Activated CD4-positive, alpha-beta T cell treated with anti-CD3 and anti-CD28 coated beads for 4 hours (primary cell): ENCODE results near the gene PIK3CB.
"Not testable (repeated sequence)": the region's sequence is repeated elsewhere in the genome, so short reads cannot be mapped to it uniquely, and the experiment has no call there.

Experiments used
- DNase-seq, 2 donors: peaks; one replicate each; pipeline ENCODE4 v3.0.0-alpha.2; 2020

Gene PIK3CB

DNA sequence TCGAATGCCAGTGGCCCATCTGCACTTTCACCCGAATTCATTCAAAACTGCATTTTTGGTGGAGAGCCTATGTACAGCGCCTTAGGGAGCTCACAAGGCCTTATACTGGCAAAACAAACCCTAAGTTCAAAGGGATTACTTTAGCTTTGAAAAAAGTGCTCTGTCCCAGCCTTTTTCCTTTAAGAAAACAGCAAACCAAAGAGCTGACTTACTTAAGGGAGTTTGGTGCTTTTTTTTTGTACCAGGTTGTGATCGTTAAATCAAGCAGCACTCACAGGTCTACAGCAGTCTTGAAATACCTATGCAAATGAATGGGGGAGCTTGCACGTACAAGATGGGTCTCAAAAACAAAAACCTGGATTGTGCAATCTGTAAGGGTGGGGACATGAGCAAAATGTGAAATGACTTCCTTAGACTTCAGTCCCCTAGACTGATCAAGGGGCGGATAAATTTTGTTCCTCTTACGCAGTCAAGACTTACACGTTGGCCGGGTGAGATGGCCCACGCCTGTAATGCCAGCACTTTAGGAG is 11.6 kb upstream of the PIK3CB start:
- no peak for DNase-seq

DNA sequence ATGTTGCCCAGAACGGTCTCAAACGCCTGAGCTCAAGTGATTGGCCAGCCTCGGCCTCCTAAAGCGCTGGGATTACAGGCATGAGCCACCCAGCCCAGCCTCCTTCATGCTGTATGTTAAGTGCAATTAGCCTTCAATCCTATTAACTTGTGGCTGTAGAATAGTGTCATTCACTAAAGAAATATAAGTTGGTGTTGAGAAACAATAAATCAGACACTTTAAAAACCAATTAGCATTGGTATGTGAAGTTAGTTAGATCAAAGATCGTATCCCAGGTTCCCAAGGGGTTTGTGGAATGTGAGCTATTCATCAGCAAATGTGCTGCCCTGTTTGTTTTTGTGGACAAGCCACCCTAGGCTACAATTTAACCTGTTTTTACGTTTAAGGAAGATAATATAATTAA is 11.0 kb upstream of the PIK3CB start:
- no peak for DNase-seq

DNA sequence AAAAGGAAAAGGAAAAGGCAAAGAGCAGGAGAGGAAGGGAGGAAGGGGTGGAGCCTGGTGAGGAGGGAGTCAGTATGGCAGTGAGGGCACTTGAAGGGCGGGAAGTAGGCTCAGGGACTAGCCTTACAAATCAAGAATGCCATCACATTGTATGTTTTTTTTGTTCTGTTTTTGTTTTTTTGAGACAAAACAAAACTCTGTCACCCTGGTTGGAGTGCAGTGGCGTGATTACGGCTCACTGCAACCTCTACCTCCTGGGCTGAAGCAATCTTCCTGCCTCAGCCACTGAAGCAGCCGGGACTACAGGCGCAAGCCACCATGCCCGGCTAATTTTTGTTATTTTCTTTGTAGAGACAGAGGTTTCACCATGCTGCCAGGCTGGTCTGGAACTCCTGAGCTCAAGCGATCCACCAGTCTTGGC is 10.5 kb upstream of the PIK3CB start:
- no peak for DNase-seq

DNA sequence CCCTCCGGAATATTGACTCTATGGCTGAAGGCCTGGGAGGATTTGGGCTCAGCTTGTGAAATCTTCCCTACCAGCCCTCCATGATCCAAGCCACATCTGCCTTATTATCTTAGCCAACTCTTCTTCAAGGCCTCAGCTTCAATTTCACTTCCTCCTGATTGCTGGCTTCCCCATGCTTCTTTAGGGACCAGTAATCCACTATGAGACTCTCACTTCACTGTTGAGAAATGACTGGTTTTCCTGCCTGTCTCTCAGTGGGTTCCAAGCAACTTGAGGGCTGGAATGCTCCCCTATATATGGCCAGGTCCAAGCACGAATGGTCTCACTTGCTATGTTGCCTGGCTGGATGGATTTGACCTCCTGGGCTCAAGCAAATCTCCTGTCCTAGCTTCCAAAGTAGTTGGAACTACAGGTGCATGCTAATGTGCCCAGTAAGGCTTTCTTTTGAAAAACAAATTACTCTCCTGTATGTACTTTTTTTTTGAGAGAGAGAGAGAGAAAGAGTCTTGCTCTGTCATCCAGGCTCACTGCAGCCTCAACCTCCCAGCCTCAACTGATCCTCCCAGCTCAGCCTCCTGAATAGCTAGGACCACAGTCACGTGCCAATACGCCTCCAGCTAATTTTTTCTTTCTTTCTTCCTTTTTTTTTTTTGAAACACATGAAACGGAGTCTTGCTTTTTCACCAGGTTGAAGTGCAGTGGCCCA is 7.9 kb upstream of the PIK3CB start:
- DNase-seq: no peak

DNA sequence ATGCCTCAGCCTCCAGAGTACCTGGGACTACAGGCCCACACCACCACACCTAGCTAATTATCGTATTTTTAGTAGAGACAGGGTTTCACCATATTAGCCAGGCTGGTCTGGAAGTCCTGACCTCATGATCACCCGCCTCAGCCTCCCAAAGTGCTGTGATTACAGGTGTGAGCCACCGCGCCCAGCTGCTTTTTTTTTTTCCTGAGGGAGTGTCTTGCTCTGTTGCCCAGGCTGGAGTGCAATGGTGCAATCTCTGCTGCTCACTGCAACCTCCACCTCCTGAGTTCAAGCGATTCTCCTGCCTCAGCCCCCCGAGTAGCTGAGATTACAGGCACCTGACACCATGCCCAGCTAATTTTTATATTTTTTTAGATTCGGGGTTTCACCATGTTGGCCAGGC is 3.7 kb upstream of the PIK3CB start:
- DNase-seq: not testable (repeated sequence)

DNA sequence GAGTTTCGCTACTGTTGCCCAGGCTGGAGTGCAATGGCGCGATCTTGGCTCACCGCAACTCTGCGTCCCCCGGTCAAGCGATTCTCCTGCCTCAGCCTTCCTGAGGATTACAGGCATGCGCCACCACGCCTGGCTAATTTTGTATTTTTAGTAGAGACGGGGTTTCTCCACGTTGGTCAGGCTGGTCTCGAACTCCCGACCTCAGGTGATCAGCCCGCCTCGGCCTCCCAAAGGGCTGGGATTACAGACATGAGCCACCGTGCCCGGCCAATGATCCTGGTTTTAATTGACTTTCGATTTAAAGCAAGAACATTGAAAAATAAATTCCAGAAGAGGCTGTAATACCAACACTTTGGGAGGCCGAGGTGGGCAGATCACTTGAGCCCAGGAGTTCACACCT is 1.1 kb upstream of the PIK3CB start:
- DNase-seq: not testable (repeated sequence)

DNA sequence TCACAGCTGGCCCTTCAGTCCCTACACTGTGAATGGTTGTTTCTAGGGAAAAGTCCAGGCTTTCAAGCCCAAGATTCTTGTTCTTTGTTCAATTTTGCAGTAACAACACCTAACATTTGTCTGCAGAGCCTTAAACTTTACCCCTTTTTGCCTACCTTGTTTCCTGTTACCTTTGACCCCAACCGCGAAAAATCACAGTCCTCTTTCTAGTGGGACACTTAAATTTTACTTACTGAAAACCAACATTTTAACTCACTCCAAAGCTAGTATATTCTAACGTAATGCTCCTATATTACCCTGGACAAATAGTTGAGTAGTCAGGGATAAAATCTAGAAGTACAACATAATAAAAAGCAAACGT is 649 bp upstream of the PIK3CB start:
- DNase-seq: no peak

DNA sequence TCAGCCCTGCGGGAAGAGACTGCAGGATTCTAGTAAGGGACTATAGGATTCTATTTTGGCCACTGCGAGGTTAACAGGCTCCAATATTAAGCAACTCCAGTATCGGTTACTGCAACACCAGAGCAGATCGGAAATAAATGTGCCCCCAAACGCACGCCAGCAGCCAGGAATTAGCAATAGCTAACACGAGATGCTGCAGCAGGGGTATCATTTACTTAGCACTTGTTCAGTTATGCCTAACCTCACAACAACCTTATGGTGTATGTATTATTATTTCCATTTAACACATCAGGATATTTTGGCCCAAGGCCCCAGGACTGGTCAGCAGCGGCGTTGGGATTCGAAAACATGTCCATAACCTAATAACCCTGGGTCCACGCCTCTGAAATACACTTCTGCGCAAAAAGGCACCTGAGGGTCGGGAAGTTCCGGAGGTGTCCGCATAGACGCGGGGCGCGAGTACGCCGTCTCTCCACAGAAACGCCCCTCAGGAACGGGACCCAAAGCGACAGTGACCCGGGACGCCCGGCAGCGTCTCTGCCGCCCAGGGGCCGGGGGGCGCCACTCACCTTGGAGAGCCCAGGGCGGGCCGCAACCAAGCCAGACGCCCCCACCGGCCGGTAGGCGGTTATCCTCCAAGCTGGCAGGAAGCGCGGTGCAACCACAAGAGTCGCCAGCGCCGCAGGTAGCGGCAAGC is 681 bp downstream of the PIK3CB start:
- peak; percentile 3 to 54 for DNase-seq

DNA sequence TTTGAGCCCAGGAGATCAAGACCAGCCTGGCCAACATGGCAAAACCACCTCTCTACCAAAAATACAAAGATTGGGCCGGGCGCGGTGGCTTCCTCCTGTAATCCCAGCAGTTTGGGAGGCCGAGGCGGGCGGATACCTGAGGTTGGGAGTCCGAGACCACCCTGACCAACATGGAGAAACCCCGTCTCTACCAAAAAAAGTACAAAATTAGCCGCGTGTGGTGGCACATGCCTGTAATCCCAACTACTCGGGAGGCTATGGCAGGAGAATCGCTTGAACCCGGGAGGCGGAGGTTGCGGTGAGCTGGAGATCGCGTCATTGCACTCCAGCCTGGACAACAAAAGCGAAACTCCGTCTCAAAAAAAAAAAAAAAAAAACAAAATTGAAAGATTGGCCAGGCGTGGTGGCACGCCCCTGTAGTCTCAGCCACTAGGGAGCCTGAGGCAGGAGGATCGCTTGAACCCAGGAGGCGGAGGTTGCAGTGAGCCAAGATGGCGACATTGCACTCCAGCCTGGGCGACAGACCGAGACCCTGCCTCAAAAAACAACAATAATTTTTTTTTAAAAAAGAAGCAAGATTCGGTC is 2.2 kb downstream of the PIK3CB start:
- DNase-seq: not testable (repeated sequence)

DNA sequence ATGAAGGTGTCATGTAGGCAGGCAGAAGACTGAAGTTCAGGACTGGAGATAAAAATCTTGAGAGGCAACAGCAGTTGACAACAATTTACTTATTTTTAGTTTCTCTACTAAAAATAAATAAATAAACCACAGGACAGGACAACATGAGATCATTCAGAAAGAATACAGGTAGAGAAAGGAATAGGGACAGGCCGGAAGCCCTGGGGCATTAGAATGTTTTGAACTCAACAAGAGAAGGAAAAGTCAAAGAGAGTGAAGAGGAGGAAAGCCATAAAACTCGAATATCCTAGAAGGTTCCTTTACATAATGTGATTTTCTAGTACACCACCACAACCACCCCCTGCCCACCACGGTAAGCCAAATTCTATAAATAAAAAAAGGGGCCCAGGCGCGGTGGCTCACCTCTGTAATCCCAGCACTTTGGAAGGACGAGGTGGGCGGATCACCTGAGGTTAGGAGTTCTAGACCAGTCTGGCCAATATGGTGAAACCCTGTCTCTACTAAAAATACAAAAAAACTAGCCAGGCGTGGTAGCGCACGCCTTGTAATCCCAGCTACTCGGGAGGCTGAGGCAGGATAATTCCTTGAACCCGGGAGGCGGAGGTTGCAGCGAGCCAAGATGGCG is 4.7 kb downstream of the PIK3CB start:
- no peak for DNase-seq

DNA sequence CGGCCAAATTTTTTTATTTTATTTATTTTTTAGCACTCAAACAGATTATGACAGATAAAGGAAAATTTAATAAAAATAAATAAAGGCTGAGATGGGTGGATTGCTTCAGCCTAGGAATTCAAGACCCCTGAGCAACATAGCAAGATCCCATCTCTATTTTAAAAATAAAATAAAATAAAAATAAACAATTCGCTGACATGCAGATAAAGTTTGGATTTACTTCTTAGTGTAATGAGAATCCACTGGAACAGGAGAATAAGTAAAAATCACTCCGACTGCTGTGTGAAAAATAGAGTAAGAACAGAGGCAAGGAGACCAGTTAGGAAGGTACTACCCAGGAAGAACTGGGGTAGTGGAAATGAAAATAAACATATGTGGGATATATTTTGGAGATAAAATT is 5.6 kb downstream of the PIK3CB start:
- DNase-seq: no peak

DNA sequence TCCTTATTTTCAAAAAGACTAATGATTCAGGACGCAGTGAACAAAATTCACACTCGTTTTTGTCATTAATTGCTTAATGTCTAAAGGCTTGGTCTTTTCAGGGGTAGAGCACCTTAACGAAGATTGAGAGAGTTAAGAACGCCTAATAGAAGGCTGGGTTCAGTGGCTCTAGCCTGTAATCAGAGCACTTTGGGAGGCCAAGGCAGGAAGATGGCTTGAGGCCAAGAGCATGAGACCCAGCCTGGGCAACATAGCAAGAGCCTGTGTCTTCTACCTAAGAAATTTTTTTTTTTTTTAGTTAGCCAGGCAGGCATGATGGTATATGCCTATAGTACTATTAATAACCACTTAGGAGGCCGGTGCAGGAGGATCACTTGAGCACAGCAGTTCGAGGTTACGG is 7.5 kb downstream of the PIK3CB start:
- DNase-seq: no peak

DNA sequence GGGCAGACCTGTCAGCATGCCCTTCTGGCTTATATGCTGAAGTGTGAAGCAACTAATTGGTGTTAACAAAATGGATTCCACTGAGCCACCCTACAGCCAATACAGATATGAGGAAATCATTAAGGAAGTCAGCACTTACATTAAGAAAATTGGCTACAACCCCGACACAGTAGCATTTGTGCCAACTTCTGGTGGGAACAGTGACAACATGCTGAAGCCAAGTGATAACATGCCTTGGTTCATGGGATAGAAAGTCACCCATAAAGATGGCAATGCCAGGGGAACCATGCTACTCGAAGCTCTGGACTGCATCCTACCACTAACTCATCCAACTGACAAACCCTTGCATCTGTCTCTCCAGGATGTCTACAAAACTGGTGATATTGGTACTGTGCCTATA is 9.4 kb downstream of the PIK3CB start:
- no peak for DNase-seq

DNA sequence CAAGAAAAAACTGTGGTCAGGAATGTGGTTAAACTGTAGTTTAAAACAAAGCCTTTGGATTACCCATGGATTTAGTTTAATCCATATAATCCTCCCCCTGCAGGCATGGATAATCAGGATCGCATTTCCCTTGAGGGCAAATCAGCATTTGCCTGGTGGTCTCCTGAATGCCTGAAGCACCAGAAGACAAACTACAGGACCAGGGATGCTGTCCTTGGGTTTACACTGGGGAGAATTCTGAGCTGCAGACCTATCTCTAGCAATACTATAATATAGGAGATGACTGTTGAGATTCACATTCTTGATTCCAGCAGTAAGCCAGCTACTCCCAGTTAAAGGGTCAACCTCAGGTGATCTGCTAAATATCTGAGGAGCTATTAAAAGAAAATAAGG is 10.6 kb downstream of the PIK3CB start:
- DNase-seq: no peak

DNA sequence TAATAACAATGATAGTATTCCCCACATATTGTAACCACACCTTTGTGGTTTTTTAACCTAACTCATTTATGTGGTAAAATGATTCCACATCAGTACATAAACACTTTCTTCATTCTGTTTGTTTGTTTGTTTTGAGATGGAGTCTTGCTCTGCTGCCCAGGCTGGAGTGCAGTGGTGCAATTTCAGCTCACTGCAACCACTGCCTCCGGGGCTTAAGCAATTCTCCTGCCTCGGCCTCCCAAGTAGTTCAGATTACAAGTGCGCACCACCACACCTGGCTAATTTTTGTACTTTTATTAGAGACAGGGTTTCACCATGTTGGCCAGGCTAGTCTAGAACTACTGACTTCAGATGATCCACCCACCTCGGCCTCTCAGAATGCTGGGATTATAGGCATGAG is 14.3 kb downstream of the PIK3CB start:
- not testable (repeated sequence) for DNase-seq

DNA sequence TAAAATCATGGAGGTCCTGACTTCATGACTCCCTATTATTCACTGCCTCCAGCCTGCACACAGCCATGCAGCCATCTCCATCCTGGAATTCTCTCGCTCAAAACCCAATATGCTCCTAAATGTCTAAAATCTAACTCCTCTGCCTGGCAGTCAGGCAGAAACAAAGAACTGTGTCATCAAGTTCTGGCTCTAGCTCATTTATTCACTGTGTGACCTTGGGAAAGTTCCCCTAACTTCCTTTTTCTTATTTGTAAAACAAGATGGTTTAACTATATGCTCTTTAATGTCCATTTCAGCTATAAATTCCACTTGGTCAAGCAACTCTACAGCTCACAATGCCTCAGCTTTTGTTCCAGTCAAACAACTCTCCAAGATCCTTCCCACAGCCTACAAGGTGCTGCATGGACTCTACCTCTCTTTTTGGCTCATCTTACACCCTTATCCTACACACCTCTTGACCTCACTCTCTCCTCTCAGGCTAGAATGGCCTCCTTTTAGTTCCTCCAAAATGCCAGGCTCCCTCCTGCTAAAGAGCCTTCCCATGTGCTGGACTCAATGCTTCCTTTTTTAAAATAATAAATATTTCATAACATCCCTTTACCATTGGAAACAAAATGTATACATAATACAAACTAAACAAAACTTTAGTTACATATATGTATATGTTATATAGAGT is 16.4 kb downstream of the PIK3CB start:
- no peak for DNase-seq

DNA sequence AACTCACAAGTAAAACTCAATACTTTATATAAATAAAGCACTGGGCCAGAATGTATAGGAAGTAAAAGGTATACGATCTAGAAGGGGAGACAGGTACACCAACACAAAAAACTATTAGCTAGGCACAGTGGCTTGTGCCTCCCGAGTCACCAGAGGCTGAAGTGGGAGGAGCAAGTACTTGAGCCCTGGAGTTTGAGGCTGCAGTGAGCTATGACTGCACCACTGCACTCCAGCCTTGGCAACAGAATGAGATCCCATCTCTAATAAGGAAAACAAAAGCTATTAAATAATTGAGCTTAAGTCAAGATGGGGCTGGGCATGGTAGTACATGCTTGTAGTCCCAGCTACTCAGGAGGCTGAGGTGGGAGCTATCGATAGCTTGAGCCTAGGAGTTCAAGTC is 17.0 kb downstream of the PIK3CB start:
- DNase-seq: no peak

DNA sequence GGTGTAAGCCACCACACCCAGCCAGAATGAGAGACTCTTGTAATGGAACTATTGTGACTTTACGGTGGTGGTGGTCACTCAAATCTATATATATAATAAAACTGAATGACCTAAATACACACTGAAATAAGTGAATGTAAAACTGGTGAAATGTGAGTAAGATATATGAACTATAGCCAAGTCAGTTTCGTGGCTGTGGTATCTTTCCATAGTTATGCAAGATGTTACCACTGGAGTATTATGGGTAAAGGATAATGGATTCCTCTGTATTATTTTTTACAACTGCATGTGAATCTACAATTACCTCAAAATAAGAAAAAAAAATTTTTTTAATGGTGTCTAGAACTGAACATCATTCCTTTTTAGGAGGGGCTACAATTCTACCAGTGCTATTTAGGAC is 21.9 kb downstream of the PIK3CB start:
- no peak for DNase-seq

DNA sequence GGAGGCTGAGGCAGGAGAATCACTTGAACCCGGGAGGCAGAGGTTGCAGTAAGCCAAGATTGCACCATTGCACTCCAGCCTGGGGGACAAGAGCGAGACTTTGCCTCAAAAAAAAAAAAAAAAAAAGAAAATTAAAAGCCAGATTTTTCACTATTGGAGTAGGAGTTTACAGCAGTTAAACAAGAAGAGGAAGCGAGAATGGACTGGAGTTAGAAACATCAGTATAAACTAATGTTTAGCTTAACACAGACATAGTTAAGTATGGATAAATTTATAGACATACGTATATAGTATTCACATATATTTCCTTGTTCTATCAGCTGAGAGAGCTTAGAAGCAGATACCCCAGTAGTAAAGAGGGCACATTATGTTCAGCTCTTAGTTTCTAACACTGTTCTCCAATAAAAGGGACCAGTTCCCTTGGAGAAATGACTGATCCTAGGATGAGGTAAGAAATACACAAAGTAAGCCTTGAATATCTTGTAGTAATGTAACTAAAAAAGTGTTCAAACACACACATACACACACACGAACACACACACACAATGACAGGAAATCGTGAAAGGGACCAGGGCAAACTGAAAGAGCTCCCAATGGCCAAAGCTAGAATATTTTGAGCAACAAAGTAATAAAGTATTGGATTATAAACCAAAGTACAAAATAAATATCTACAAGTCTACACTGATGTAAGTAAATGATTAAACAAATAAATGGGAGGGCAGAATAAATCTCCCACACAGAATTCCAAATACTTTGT is 25.1 kb downstream of the PIK3CB start:
- no peak for DNase-seq

DNA sequence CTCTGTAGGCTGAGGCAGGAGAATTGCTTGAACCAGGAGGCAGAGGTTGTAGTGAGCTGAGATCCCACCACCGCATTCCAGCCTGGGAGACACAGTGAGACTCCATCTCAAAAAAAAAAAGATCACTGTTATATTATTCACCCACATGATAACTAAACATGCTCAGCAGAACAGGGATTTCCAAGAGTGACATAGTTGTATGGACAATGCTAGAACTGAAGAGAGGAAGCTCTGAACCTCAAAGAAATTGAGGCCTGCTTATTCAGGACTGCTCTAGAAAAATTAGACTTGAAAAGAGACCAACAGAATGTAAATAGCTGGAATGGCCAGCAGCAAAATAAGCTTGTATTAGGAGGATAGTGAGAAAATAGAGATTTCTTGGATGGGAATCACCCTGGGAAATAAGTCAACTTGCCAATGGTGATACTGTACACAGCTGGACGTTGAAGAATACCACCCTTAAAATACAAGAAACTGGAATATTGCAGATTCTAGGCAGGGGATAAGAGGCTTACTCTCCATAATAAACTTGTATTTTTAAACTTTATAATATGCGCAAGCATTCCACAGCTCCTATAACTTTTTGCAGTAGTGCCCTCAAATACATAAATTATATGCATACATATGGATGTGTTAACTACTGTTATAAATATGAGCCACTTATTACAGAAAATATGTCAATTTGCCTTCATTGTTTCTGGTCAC is 28.2 kb downstream of the PIK3CB start:
- DNase-seq: no peak

DNA sequence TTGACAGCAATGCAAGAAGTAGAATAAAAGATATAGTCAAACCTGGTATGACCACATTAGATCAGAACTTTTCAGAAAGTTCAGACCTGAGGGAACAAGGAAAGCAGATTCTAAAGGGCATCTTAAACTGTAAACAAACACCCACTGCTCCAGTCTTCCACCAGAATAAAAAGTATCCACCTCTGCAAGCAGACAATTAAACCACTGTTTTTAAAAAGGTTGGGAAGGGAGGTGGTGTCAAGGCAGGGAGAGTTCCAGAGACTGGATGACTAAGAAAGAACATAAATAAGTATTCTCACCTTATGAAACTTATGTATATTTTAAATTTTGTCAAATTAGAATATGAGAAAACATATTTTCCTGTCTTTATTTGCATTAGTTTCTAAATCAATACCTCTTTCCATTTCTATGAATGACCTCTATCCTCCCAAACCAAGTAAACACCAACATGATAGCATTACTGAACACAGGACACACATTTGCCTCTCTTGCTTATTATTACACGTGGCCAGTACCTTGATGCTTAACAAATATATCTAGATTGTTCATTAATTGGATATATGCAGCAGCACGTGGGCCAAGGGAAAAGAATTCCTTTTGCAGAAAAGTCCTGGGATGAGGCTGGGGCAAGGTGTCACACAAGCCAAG is 31.6 kb downstream of the PIK3CB start:
- DNase-seq: no peak
